Hair follicular keratinocyte (primary cell): ENCODE data around the gene BNIP2. TPM values are rescaled to one million over a fixed set of nuclear protein-coding genes. Genes with fewer than 3 reads are reported as not detected.

Experiments
- total RNA-seq: library from RNA; depleted of rRNA; stranded (reverse); fragments of >200 nt; gene quantifications from 2 replicates; pipeline ENCODE4 v1.2.3, GENCODE V29; 2015

The BNIP2 gene
- 82.2 and 106 TPM in 2 replicates for total RNA-seq

GRCh38 chr15:59688782-59689625 is at the start of gene BNIP2:
BNIP2 (minus strand) TSS chr15:59689320; CDS start chr15:59682457, 6,863 bp downstream.

GRCh38 chr15:59656897-59657634 is 32.1 kb downstream of the BNIP2 start, which contains the start of gene GTF2A2:
GTF2A2 (minus strand) TSS chr15:59657515; CDS start chr15:59652277, 5,238 bp downstream.

GRCh38 chr15:59611276-59612260 is 77.6 kb downstream of the BNIP2 start, which contains the start of gene GCNT3:
GCNT3 (plus strand) TSS chr15:59611783; CDS start chr15:59618239, 6,456 bp downstream.

Other genes with a start within 250 kb of the BNIP2 start
- 0.16 TPM in 1 of 2 replicates, not detected in the other for gene GCNT3, start 77.5 kb downstream of the BNIP2 start, total RNA-seq
- 53.7 and 62.1 TPM in 2 replicates for gene GTF2A2, start 31.8 kb downstream of the BNIP2 start, total RNA-seq